ENCODE data around the gene NKD2. TPM values are rescaled to one million over a fixed set of nuclear protein-coding genes. Genes with fewer than 3 reads are reported as not detected.

The NKD2 gene
- total and polyA plus RNA-seq, 2 experiments from 2014 or later, result 1.4 to 9.1 TPM

- 94% methylated on average over 9 of the region's 9 CpGs for WGBS (ENCODE audit: low lambda C conversion rate, missing lambda C conversion rate)
- Histone ChIP-seq H3K9me3 (ENCODE audit: low read depth) (no peaks in the 10 kb centered on the region), H2AFZ (no peak overlapping the region), H3K9me2 (replicated peaks; ENCODE audit: insufficient read depth) (no peaks in the 10 kb centered on the region), H3K27ac (no peak overlapping the region), H3K36me3 (replicated peaks; ENCODE audit: insufficient read depth, low read depth) (no peaks in the 10 kb centered on the region), H4K20me1 (ENCODE audit: insufficient read depth, poor library complexity, severe bottlenecking) (no peaks in the 10 kb centered on the region), H3K4me2 (no peak overlapping the region), H3K79me2 (no peaks in the 10 kb centered on the region), H3K4me1 (ENCODE audit: insufficient read depth) (no peaks in the 10 kb centered on the region), H3K4me3 (no peak overlapping the region), H3K27me3 (no peaks in the 10 kb centered on the region)
- TF ChIP-seq EZH2 (IDR thresholded peaks at IDR 0.05; ENCODE audit: borderline replicate concordance) (no peak), EZH2phosphoT487 (IDR thresholded peaks at IDR 0.05; ENCODE audit: low read depth, severe bottlenecking, unreplicated experiment) (no peak)
- TF ChIP-seq, protein P1, sequence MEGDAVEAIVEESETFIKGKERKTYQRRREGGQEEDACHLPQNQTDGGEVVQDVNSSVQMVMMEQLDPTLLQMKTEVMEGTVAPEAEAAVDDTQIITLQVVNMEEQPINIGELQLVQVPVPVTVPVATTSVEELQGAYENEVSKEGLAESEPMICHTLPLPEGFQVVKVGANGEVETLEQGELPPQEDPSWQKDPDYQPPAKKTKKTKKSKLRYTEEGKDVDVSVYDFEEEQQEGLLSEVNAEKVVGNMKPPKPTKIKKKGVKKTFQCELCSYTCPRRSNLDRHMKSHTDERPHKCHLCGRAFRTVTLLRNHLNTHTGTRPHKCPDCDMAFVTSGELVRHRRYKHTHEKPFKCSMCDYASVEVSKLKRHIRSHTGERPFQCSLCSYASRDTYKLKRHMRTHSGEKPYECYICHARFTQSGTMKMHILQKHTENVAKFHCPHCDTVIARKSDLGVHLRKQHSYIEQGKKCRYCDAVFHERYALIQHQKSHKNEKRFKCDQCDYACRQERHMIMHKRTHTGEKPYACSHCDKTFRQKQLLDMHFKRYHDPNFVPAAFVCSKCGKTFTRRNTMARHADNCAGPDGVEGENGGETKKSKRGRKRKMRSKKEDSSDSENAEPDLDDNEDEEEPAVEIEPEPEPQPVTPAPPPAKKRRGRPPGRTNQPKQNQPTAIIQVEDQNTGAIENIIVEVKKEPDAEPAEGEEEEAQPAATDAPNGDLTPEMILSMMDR (IDR thresholded peaks at IDR 0.05; ENCODE audit: poor library complexity), result no peak
- DNase-seq (ENCODE audit: low spot score), result no peak
These were observed 37.5 kb downstream of the NKD2 start for GRCh38 chr5:1045960-1046560.

DNA sequence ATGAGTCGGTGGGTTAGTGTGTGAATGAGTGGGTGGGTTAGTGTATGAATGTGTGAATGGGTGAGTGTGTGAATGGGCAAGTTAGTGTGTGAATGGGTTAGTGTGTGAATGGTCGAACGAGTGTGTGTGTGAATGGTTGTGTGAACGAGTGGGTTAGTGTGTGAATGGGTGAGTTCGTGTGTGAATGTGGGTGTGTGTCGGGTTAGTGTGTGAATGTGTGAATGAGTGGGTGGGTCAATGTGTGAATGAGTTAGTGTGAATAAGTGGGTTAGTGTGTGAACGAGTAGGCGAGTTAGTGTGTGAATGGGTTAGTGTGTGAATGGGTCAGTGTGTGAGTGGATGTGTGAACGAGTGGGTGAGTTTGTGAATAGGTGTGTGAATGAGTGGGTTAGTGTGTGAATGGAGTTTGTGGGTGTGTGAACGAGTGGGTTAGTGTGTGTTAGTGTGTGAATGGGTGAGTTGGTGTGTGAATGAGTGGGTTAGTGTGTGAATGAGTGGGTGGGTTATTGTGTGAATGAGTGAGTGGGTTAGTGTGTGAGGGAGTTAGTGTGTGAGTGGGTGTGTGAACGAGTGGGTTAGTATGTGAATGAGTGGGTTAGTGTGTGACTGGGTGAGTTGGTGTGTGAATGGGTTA lies 38.8 kb downstream of the NKD2 start:
- no peak for DNase-seq (ENCODE audit: low spot score)
- Histone ChIP-seq H3K36me3 (replicated peaks; ENCODE audit: insufficient read depth, low read depth) (no peaks in the 10 kb centered on the region), H2AFZ (no peak overlapping the region), H3K9me2 (replicated peaks; ENCODE audit: insufficient read depth) (no peaks in the 10 kb centered on the region), H3K4me1 (ENCODE audit: insufficient read depth) (no peaks in the 10 kb centered on the region), H3K4me3 (no peak overlapping the region), H3K27me3 (no peaks in the 10 kb centered on the region), H3K27ac (no peak overlapping the region), H3K9me3 (ENCODE audit: low read depth) (no peaks in the 10 kb centered on the region), H3K79me2 (no peaks in the 10 kb centered on the region), H4K20me1 (ENCODE audit: insufficient read depth, poor library complexity, severe bottlenecking) (no peaks in the 10 kb centered on the region), H3K4me2 (no peak overlapping the region)
- TF ChIP-seq EZH2phosphoT487 (IDR thresholded peaks at IDR 0.05; ENCODE audit: low read depth, severe bottlenecking, unreplicated experiment) (no peak), EZH2 (IDR thresholded peaks at IDR 0.05; ENCODE audit: borderline replicate concordance) (no peak)
- TF ChIP-seq, protein P1 (IDR thresholded peaks at IDR 0.05; ENCODE audit: poor library complexity), result no peak
- 98% methylated on average over 11 of the region's 11 CpGs for WGBS (ENCODE audit: low lambda C conversion rate, missing lambda C conversion rate)

- no peak overlapping the region for H3K4me2 ChIP-seq
- no peaks in the 10 kb centered on the region for H3K27me3 ChIP-seq
- H3K4me3 ChIP-seq, result no peak overlapping the region
- DNase-seq (ENCODE audit: low spot score), result no peak
- H4K20me1 ChIP-seq (ENCODE audit: insufficient read depth, poor library complexity, severe bottlenecking), result no peaks in the 10 kb centered on the region
- H3K4me1 ChIP-seq (ENCODE audit: insufficient read depth), result no peaks in the 10 kb centered on the region
- WGBS (ENCODE audit: low lambda C conversion rate, missing lambda C conversion rate), result 92% methylated on average over 7 of the region's 11 CpGs
- no peak overlapping the region for H3K27ac ChIP-seq
- no peaks in the 10 kb centered on the region for H3K36me3 ChIP-seq (replicated peaks; ENCODE audit: insufficient read depth, low read depth)
- no peak overlapping the region for H2AFZ ChIP-seq
- TF ChIP-seq EZH2phosphoT487 (IDR thresholded peaks at IDR 0.05; ENCODE audit: low read depth, severe bottlenecking, unreplicated experiment), result no peak
- no peak for TF ChIP-seq EZH2 (IDR thresholded peaks at IDR 0.05; ENCODE audit: borderline replicate concordance)
- TF ChIP-seq, protein P1 (IDR thresholded peaks at IDR 0.05; ENCODE audit: poor library complexity), result no peak
- H3K9me3 ChIP-seq (ENCODE audit: low read depth), result no peaks in the 10 kb centered on the region
- no peaks in the 10 kb centered on the region for H3K9me2 ChIP-seq (replicated peaks; ENCODE audit: insufficient read depth)
- H3K79me2 ChIP-seq, result no peaks in the 10 kb centered on the region
These were observed 39.6 kb downstream of the NKD2 start for GRCh38 chr5:1048162-1048721.
